HG02763 (cell line): ENCODE data around the gene SLTM.
"Not testable (repeated sequence)": the region's sequence is repeated elsewhere in the genome, so short reads cannot be mapped to it uniquely, and the experiment has no call there.

Source experiments
- ATAC-seq: cut with Tn5 transposase; IDR thresholded peaks from one replicate; pipeline ENCODE4 v1.9.1; 2021; ENCODE audit warnings: mild to moderate bottlenecking, moderate library complexity; ENCODE audit not compliant: unreplicated experiment

The SLTM gene

DNA sequence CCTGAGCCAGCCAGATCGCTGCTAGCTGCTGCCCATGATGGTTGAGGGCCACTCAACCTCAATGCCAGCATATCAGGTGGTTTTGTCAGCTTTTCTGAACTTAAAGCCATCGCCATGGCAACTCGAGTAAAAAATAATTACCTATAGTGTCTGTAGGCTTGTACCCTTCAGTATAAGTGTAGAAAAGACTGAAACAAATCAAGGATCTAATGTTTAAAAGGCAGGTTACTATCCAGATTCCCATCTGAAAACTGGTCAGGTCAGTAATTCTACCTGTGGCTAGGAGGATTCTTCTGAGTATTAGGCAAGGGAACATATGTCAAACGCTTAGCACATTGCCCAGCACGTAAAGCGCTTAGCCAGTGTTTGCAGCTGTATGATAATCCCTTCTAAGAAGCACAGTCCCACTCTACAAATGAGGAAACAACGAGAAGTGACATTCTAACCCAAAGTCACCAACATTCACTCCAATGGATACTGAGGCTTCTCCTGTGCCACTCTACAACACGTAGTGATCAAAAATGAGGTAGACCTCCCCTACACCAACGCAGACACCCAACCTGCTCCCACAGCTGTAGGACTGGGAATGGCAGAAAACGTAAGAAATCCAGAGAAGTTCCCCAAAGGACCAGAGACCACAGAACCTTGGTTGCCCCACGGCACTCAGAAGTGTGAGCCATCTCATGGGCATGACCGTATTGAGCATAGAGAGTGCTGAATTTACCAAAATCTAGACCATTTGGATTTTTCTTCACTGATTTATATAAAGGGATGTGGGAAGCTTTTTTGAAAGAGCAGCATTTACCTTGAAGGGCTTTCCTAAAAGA is 55.3 kb downstream of the SLTM start:
- ATAC-seq = no peak

- no peak for ATAC-seq
Observed at GRCh38 chr15:58876306-58877106, 57.0 kb downstream of the SLTM start.

- ATAC-seq = no peak
Observed at GRCh38 chr15:58875343-58875742, 58.1 kb downstream of the SLTM start.

DNA sequence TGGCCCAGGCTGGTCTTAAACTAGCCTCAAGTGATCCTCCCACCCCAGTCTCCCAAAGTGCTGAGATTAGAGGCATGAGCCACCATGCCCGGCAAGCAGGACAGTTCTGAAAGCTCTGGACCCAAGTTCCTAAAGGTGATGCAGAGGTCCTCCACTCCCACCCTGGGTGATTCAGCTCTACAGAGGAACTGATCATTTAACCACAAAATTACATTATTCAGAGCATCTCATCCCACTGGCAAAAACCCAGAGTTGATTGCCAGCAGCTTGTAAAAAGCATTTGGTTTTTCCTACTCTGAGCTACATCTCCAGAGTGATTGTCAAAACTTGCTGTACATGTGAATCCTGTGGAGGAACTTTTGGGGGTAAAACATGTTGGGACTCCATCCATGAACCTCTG is 60.2 kb downstream of the SLTM start:
- no peak for ATAC-seq

- ATAC-seq = no peak
Observed at GRCh38 chr15:58870451-58870850, 63.0 kb downstream of the SLTM start.

DNA sequence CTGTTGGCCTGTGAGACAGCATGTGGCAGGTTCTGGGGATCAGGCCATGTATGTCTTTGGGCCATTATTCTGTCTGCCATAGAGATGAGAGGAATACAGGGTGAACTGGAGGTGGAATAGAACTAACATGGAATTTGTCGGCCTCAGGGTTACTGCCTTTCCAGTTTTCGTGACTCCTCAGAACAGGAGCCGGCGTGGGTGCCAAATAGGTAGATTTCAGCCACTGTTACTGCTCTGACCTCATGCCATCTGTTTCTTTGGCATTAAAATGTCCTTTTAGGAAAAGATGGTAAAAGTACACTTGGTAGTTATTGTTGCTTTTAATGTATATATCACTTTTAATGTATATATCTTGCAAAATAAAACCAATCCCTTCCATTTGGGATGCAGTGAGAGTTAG is 65.6 kb downstream of the SLTM start:
- no peak for ATAC-seq

GRCh38 chr15:58865425-58865880 is 68.0 kb downstream of the SLTM start:
- ATAC-seq = no peak

DNA sequence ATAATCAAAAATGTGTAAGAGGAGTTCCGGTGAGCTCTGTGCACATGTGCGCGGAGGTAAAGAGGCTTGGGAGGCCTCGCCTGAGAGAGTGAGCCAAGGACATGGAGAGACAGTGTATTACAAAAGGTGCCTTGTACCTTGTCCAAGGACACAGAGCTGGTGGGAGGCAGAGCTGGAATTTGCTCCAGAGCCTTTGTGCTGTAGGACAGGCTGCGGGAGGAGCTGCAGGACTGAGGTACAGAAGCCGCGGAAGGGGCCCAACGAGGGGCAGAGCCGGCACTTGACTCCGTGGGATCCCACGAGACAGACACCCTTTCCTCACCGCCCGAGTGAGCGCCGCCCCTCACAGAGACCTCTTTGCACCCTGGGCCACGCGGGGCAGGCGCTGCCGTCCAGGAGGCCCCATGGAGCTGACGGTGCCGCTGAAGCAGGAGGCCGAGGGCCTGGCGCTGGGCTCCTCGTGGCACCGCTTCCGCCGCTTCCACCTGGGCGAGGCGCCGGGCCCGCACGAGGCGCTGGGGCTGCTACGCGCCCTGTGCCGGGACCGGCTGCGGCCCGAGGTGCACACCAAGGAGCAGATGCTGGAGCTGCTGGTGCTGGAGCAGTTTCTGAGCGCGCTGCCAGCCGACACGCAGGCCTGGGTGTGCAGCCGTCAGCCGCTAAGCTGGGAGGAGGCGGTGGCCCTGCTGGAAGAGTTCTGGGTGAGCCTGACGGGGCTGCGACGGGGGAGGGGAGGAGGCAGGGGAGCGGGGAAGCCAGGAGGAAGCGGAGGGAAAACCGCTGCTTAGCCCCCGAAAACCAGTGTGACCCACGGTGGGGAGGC is 68.7 kb downstream of the SLTM start:
- no peak for ATAC-seq

GRCh38 chr15:58862326-58862725 is 71.2 kb downstream of the SLTM start:
- no peak for ATAC-seq

- not testable (repeated sequence) for ATAC-seq
Observed at GRCh38 chr15:58856621-58857020, 76.9 kb downstream of the SLTM start.

- no peak for ATAC-seq
Observed at GRCh38 chr15:58856086-58856485, 77.4 kb downstream of the SLTM start.

GRCh38 chr15:58854593-58854992 is 78.9 kb downstream of the SLTM start:
- no peak for ATAC-seq

- ATAC-seq = no peak
Observed at GRCh38 chr15:58852347-58852746, 81.1 kb downstream of the SLTM start.

DNA sequence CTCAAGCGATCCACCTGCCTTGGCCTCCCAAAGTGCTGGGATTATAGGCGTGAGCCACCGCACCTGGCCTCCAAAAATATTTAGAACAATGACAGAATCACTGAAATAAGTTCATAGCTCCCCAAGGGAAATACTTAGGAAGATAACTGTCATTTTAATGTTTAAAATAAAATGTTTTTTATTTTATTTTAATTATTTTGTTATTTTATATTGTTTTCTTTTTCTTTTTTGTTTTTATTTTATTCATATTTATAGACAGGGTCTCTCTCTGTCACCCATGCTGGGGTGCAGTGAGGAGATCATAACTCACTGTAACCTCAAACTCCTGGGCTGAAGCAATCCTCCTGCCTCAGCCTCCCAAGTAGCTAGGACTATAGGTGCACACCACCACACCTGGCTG is 82.3 kb downstream of the SLTM start:
- not testable (repeated sequence) for ATAC-seq

DNA sequence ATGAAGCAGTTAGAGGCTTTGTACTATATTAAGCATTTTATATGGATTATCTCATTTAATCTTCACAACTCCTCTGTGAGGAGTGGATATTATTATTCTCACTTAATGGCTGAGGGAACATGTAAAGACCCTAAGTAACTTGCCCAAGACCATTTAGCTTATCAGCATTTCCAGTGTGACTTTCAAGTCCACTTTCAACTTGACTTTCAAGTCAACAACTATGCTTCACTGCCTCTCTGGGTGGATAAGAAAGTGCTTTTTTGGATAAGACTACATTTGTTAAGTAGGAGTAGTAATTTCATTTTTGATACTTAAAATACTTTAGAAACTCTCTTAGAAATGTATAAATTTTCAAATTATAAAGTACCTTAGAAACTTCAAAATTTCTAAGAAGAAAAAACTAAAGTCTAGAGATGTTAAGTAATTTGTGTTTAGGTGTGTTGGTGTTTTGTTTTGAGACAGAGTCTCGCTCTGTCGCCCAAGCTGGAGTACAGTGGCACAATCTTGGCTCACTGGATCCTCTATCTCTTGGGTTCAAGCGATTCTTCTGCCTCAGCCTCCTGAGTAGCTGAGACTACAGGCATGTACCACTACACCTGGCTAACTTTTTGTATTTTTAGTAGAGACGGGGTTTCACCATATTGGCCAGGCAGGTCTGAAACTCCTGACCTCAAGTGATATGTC is 90.6 kb downstream of the SLTM start:
- ATAC-seq = no peak

GRCh38 chr15:58840048-58840447 is 93.4 kb downstream of the SLTM start:
- ATAC-seq = no peak

GRCh38 chr15:58839485-58839884 is 94.0 kb downstream of the SLTM start:
- no peak for ATAC-seq

GRCh38 chr15:58833681-58834426 is 99.6 kb downstream of the SLTM start:
- ATAC-seq = not testable (repeated sequence)

GRCh38 chr15:58830556-58830955 is 102.9 kb downstream of the SLTM start:
- no peak for ATAC-seq
